ENCODE results near the gene VEGFB.

DNA sequence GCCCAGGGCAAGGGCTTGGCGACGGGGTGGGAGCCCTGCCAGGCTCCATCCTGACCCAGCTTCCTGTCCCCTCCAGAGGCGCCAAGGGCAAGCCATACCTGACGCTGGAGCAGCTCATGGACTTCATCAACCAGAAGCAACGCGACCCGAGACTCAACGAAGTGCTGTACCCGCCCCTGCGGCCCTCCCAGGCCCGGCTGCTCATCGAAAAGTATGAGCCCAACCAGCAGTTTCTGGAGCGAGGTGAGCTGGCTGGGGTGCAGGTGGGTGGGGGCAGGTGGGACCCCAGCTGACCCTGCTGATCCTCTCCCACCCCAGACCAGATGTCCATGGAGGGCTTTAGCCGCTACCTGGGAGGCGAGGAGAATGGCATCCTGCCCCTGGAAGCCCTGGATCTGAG, 21.9 kb downstream of the VEGFB start:
- TF ChIP-seq, protein P1, sequence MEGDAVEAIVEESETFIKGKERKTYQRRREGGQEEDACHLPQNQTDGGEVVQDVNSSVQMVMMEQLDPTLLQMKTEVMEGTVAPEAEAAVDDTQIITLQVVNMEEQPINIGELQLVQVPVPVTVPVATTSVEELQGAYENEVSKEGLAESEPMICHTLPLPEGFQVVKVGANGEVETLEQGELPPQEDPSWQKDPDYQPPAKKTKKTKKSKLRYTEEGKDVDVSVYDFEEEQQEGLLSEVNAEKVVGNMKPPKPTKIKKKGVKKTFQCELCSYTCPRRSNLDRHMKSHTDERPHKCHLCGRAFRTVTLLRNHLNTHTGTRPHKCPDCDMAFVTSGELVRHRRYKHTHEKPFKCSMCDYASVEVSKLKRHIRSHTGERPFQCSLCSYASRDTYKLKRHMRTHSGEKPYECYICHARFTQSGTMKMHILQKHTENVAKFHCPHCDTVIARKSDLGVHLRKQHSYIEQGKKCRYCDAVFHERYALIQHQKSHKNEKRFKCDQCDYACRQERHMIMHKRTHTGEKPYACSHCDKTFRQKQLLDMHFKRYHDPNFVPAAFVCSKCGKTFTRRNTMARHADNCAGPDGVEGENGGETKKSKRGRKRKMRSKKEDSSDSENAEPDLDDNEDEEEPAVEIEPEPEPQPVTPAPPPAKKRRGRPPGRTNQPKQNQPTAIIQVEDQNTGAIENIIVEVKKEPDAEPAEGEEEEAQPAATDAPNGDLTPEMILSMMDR (IDR thresholded peaks at IDR 0.05): no peak
- TF ChIP-seq POLR2A (IDR thresholded peaks at IDR 0.05): no peak
